Colonic mucosa (tissue), 4 donors: ENCODE measurements around the gene RAI1. TPM values are rescaled to one million over a fixed set of nuclear protein-coding genes. Genes with fewer than 3 reads are reported as not detected.

Source experiments
- DNase-seq: peaks from one replicate; pipeline ENCODE4 v3.0.0-alpha.2; 2020
- H3K27ac ChIP-seq: fragments of 200-600 bp; one replicate; pipeline ENCODE4 v1.8.0; 2021
- H3K27me3 ChIP-seq: fragments of 200-600 bp; one replicate; pipeline ENCODE4 v1.8.0; 2021
- H3K36me3 ChIP-seq: fragments of 200-600 bp; one replicate; pipeline ENCODE4 v1.8.0; 2021
- H3K4me1 ChIP-seq: fragments of 200-600 bp; one replicate; pipeline ENCODE4 v1.8.0; 2021; ENCODE audit warnings: mild to moderate bottlenecking
- H3K4me3 ChIP-seq: fragments of 200-600 bp; one replicate; pipeline ENCODE4 v1.8.0; 2021
- H3K9ac ChIP-seq, 2 donors: one replicate each; pipeline ENCODE4 v1.7.0; 2013; ENCODE audit warnings: control low read depth in 2 of 2, low read depth in 2 of 2, low read length in 2 of 2
- H3K9me3 ChIP-seq: fragments of 200-600 bp; one replicate; pipeline ENCODE4 v1.8.0; 2021
- intact Hi-C: fragments of 100-400 bp; cut with DNase I; formaldehyde crosslinking; loops from one replicate; pipeline ENCODE4 v1.14.1; 2022
- total RNA-seq, 2 donors: library from RNA; stranded (reverse); fragmentation: NEBNext Ultra II Directional in 1 of 2; extraction: Animal tissue kit (Norgen Biotek cat#: 25700) in 1 of 2; gene quantifications; one replicate each; pipeline ENCODE4 v1.2.1, GENCODE V29; 2021
- TF ChIP-seq, protein P1 (sequence below): fragments of 200-600 bp; IDR thresholded peaks from one replicate; pipeline ENCODE4 v1.8.0; 2022; ENCODE audit warnings: antibody characterized with exemption, mild to moderate bottlenecking
- donor health status: healthy.
- donor health status: DM: no; HTN: no; CAD: no.
- donor health status: DM: no; HTN: no; CAD: no.

The RAI1 gene
- total RNA-seq, 2 donors from 2014 or later, result 21.8 to 24.5 TPM

DNA sequence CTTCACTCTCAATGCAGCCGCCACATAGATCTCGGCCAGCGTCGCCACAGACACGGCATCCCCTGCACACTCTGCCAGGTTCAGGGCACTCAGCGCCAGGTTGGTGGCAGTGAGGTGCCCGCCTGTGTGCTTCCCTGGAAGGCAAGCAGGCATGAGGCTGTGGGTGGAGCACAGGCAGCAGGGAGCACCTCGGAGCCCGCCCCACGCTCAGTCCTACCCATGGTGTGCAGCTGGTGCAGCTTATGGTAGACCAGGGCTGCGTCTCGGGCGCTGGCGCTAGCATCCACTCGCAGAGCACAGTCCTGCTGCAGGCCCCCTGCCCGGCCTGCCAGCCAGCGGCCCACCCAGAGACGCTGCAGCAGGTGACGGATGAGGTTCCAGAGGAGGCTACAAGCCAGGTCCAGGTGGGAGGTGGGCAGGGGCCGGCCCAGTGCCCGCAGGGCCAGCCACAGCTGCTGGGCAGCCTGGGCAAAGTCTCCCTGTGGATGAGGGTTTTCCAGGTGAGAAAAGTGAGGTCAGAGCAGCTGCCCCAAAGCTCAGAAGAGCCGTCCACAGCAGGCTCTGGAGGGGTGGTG, 135.1 kb downstream of the RAI1 start:
- Histone ChIP-seq H3K9me3 (no peaks in the 10 kb centered on the region), H3K27me3 (no peaks in the 10 kb centered on the region), H3K27ac (no peak overlapping the region), H3K4me1 (peaks cover 26% of the 10 kb centered on the region), H3K36me3 (peaks cover 44% of the 10 kb centered on the region), H3K4me3 (no peak overlapping the region), H3K9ac (no peak overlapping the region)
- intact Hi-C loops, result no loop called here
- DNase-seq, result no peak
- TF ChIP-seq, protein P1, sequence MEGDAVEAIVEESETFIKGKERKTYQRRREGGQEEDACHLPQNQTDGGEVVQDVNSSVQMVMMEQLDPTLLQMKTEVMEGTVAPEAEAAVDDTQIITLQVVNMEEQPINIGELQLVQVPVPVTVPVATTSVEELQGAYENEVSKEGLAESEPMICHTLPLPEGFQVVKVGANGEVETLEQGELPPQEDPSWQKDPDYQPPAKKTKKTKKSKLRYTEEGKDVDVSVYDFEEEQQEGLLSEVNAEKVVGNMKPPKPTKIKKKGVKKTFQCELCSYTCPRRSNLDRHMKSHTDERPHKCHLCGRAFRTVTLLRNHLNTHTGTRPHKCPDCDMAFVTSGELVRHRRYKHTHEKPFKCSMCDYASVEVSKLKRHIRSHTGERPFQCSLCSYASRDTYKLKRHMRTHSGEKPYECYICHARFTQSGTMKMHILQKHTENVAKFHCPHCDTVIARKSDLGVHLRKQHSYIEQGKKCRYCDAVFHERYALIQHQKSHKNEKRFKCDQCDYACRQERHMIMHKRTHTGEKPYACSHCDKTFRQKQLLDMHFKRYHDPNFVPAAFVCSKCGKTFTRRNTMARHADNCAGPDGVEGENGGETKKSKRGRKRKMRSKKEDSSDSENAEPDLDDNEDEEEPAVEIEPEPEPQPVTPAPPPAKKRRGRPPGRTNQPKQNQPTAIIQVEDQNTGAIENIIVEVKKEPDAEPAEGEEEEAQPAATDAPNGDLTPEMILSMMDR, result no peak

- TF ChIP-seq, protein P1, result no peak
- no peak for DNase-seq
- Histone ChIP-seq H3K9ac (no peak overlapping the region), H3K9me3 (no peaks in the 10 kb centered on the region), H3K27me3 (no peaks in the 10 kb centered on the region), H3K27ac (no peak overlapping the region), H3K4me1 (peaks cover 30% of the 10 kb centered on the region), H3K4me3 (no peak overlapping the region), H3K36me3 (peaks cover 44% of the 10 kb centered on the region)
- intact Hi-C loops, result no loop called here
These were observed 135.7 kb downstream of the RAI1 start for GRCh38 chr17:17816831-17817551.

- H3K9me3 ChIP-seq, result no peaks in the 10 kb centered on the region
- H3K27ac ChIP-seq, result no peak overlapping the region
- H3K27me3 ChIP-seq, result no peaks in the 10 kb centered on the region
- peaks cover 42% of the 10 kb centered on the region for H3K36me3 ChIP-seq
- no peak overlapping the region for H3K9ac ChIP-seq
- TF ChIP-seq, protein P1, result no peak
- H3K4me3 ChIP-seq, result no peak overlapping the region
- peak; percentile 21 for DNase-seq
- peaks cover 36% of the 10 kb centered on the region for H3K4me1 ChIP-seq
- intact Hi-C loops, result no loop called here
These were observed 136.3 kb downstream of the RAI1 start for GRCh38 chr17:17817552-17817947.

GRCh38 chr17:17818088-17818526, 136.8 kb downstream of the RAI1 start:
- Histone ChIP-seq H3K4me1 (peaks cover 38% of the 10 kb centered on the region), H3K36me3 (peaks cover 39% of the 10 kb centered on the region), H3K27ac (peak overlapping the region; percentile 37), H3K27me3 (no peaks in the 10 kb centered on the region), H3K9me3 (no peaks in the 10 kb centered on the region), H3K9ac (peak overlapping the region in 1 of 2 donors; percentile 53), H3K4me3 (no peak overlapping the region)
- DNase-seq, result peak; percentile 62
- intact Hi-C loops, result no loop called here
- TF ChIP-seq, protein P1, result no peak

DNA sequence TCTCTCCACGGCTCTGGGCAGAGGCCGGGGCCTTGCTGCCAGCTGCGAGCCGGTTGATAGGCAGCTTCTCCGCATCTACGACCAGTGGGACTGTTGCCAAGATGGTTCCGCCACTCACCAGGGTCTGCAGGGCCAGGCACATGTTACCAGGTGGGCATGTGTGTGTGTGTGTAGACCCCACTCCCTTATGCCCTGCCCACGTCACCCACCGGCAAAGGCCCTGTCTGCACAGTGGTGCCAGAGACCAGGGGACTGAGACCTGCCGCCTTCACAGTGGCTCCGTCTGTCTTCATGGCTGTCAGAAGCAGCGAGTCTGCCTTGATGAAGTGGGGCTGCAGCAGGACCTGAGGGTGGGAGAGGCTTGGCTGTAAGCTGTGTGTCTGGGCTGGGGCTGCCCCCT, 137.9 kb downstream of the RAI1 start:
- H3K27ac ChIP-seq, result peak overlapping the region; percentile 37
- H3K36me3 ChIP-seq, result peaks cover 34% of the 10 kb centered on the region
- no peaks in the 10 kb centered on the region for H3K9me3 ChIP-seq
- TF ChIP-seq, protein P1, result no peak
- DNase-seq, result no peak
- H3K4me3 ChIP-seq, result no peak overlapping the region
- no peaks in the 10 kb centered on the region for H3K27me3 ChIP-seq
- intact Hi-C loops, result no loop called here
- H3K9ac ChIP-seq, result no peak overlapping the region
- peaks cover 42% of the 10 kb centered on the region for H3K4me1 ChIP-seq
